Ureter (tissue), 1 donor: Measurements from ENCODE around the gene MINAR1. TPM values are rescaled to one million over a fixed set of nuclear protein-coding genes. Genes with fewer than 3 reads are reported as not detected.

Source experiments
- DNase-seq: peaks from one replicate; pipeline ENCODE4 v3.0.0-alpha.2; 2020; ENCODE audit warnings: low spot score
- total RNA-seq: library from RNA; stranded (reverse); gene quantifications from one replicate; pipeline ENCODE4 v1.2.4, GENCODE V29; 2023
- donor health status: DM: yes; HTN: yes; CAD: no.

MINAR1 gene
- total RNA-seq, 1 donor from 2014 or later: 0.70 TPM

- DNase-seq: no peak
Observed at GRCh38 chr15:79463781-79464270, 31.7 kb downstream of the MINAR1 start.

GRCh38 chr15:79466488-79466887 lies 34.4 kb downstream of the MINAR1 start:
- DNase-seq: no peak

- no peak for DNase-seq
Observed at GRCh38 chr15:79467865-79468586, 35.9 kb downstream of the MINAR1 start.

- no peak for DNase-seq
Observed at GRCh38 chr15:79472446-79472845, 40.3 kb downstream of the MINAR1 start.

- no peak for DNase-seq
Observed at GRCh38 chr15:79474252-79474651, 42.1 kb downstream of the MINAR1 start.

- no peak for DNase-seq
Observed at GRCh38 chr15:79475306-79475705, 43.2 kb downstream of the MINAR1 start.

GRCh38 chr15:79478108-79478507 lies 46.0 kb downstream of the MINAR1 start:
- DNase-seq: no peak

- no peak for DNase-seq
Observed at GRCh38 chr15:79479616-79480015, 47.5 kb downstream of the MINAR1 start.

- DNase-seq: no peak
Observed at GRCh38 chr15:79481793-79482192, 49.7 kb downstream of the MINAR1 start.

Other genes starting within 250 kb of the MINAR1 start
- gene ANKRD34C, start 149.6 kb upstream of the MINAR1 start, total RNA-seq: not detected
- 96.8 TPM for gene TMED3, start 121.2 kb upstream of the MINAR1 start, total RNA-seq